Measurements from ENCODE around the gene BUB1B.
"Not testable (repeated sequence)": the region's sequence is repeated elsewhere in the genome, so short reads cannot be mapped to it uniquely, and the experiment has no call there.

Gene BUB1B

DNA sequence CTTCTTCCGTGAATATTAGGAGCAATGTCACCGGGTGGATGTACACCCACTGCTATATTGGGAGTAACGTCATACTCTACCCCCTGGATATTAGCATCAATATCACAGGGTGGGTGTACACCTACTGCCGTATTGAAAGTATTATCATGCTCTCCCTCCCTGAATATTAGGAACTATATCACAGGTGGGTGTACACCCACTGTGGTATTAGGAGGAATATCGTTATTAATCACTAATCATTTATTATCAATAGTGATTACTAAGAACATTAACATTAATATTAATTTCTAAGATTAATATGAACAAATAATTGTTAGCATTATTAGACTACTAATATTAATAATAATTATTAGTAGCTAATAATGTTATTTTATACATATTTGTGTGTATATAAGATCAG, 30.8 kb upstream of the BUB1B start:
- H3K27ac Mint-ChIP-seq, result no peak overlapping the region
- no peaks in the 10 kb centered on the region for H3K9me3 Mint-ChIP-seq
- H3K4me3 Mint-ChIP-seq, result no peak overlapping the region
- H3K36me3 Mint-ChIP-seq, result peaks cover 5% of the 10 kb centered on the region
- no peak for ATAC-seq
- no peaks in the 10 kb centered on the region for H3K4me1 Mint-ChIP-seq
- no peak for DNase-seq (ENCODE audit: low spot score in 2 of 2)

GRCh38 chr15:40130799-40131502, 29.9 kb upstream of the BUB1B start:
- peaks cover 5% of the 10 kb centered on the region for H3K36me3 Mint-ChIP-seq
- H3K4me1 Mint-ChIP-seq, result no peaks in the 10 kb centered on the region
- no peaks in the 10 kb centered on the region for H3K9me3 Mint-ChIP-seq
- H3K27ac Mint-ChIP-seq, result peak overlapping the region; percentile 75
- DNase-seq (ENCODE audit: low spot score in 2 of 2), result no peak
- no peak for ATAC-seq
- H3K4me3 Mint-ChIP-seq, result no peak overlapping the region

GRCh38 chr15:40133544-40133943, 27.3 kb upstream of the BUB1B start:
- Mint-ChIP-seq H3K36me3 (peaks cover 5% of the 10 kb centered on the region), H3K4me1 (no peaks in the 10 kb centered on the region), H3K4me3 (no peak overlapping the region), H3K27ac (no peak overlapping the region), H3K9me3 (no peaks in the 10 kb centered on the region)
- DNase-seq (ENCODE audit: low spot score in 2 of 2) (no peak), ATAC-seq (no peak)

GRCh38 chr15:40134885-40135284, 26.0 kb upstream of the BUB1B start:
- DNase-seq (ENCODE audit: low spot score in 2 of 2) (no peak), ATAC-seq (no peak)
- H3K36me3 Mint-ChIP-seq, result peaks cover 5% of the 10 kb centered on the region
- no peaks in the 10 kb centered on the region for H3K4me1 Mint-ChIP-seq
- H3K27ac Mint-ChIP-seq, result no peak overlapping the region
- no peaks in the 10 kb centered on the region for H3K9me3 Mint-ChIP-seq
- H3K4me3 Mint-ChIP-seq, result no peak overlapping the region

GRCh38 chr15:40135846-40136450, 24.9 kb upstream of the BUB1B start:
- not testable (repeated sequence) for H3K4me3 Mint-ChIP-seq; DNase-seq (ENCODE audit: low spot score in 2 of 2); H3K36me3 Mint-ChIP-seq; H3K4me1 Mint-ChIP-seq; H3K27ac Mint-ChIP-seq; ATAC-seq; H3K9me3 Mint-ChIP-seq

GRCh38 chr15:40136470-40137302, 24.2 kb upstream of the BUB1B start:
- Mint-ChIP-seq H3K36me3 (no peaks in the 10 kb centered on the region), H3K27ac (no peak overlapping the region), H3K4me3 (no peak overlapping the region), H3K9me3 (no peaks in the 10 kb centered on the region), H3K4me1 (no peaks in the 10 kb centered on the region)
- ATAC-seq, result no peak
- no peak for DNase-seq (ENCODE audit: low spot score in 2 of 2)

GRCh38 chr15:40137303-40138200, 23.3 kb upstream of the BUB1B start:
- DNase-seq (ENCODE audit: low spot score in 2 of 2) (no peak), ATAC-seq (no peak)
- Mint-ChIP-seq H3K4me3 (no peak overlapping the region), H3K9me3 (no peaks in the 10 kb centered on the region), H3K4me1 (no peaks in the 10 kb centered on the region), H3K27ac (no peak overlapping the region), H3K36me3 (no peaks in the 10 kb centered on the region)

DNA sequence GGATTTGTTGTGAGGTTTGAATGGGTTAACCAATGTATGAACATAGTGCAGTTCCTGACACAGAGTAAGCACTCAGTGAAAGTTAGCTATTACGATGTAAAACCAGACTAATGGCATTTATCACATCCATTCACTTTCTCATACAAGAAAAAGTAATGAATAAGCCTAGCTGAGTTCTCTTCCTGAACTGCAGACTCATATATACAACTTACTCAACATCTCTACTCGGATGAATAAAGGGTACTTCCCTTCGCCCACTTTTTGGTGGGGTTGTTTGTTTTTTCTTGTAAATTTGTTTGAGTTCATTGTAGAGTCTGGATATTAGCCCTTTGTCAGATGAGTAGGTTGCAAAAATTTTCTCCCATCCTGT, 22.7 kb upstream of the BUB1B start:
- not testable (repeated sequence) for H3K9me3 Mint-ChIP-seq; H3K36me3 Mint-ChIP-seq; DNase-seq (ENCODE audit: low spot score in 2 of 2); H3K4me1 Mint-ChIP-seq; H3K4me3 Mint-ChIP-seq; H3K27ac Mint-ChIP-seq
- ATAC-seq, result peak; percentile 96

- ATAC-seq (no peak), DNase-seq (ENCODE audit: low spot score in 2 of 2) (no peak)
- no peaks in the 10 kb centered on the region for H3K4me1 Mint-ChIP-seq
- H3K9me3 Mint-ChIP-seq, result no peaks in the 10 kb centered on the region
- H3K4me3 Mint-ChIP-seq, result no peak overlapping the region
- H3K36me3 Mint-ChIP-seq, result no peaks in the 10 kb centered on the region
- no peak overlapping the region for H3K27ac Mint-ChIP-seq
Measured at GRCh38 chr15:40142428-40142827, 18.4 kb upstream of the BUB1B start.

- no peaks in the 10 kb centered on the region for H3K4me1 Mint-ChIP-seq
- H3K27ac Mint-ChIP-seq, result no peak overlapping the region
- peaks cover 4% of the 10 kb centered on the region for H3K9me3 Mint-ChIP-seq
- no peak for DNase-seq (ENCODE audit: low spot score in 2 of 2)
- no peaks in the 10 kb centered on the region for H3K36me3 Mint-ChIP-seq
- peak; percentile 45 for ATAC-seq
- no peak overlapping the region for H3K4me3 Mint-ChIP-seq
Measured at GRCh38 chr15:40146037-40146436, 14.8 kb upstream of the BUB1B start.

- H3K4me3 Mint-ChIP-seq, result no peak overlapping the region
- H3K4me1 Mint-ChIP-seq, result no peaks in the 10 kb centered on the region
- H3K27ac Mint-ChIP-seq, result no peak overlapping the region
- no peak for DNase-seq (ENCODE audit: low spot score in 2 of 2)
- H3K9me3 Mint-ChIP-seq, result peaks cover 4% of the 10 kb centered on the region
- ATAC-seq, result no peak
- H3K36me3 Mint-ChIP-seq, result no peaks in the 10 kb centered on the region
Measured at GRCh38 chr15:40149339-40149738, 11.5 kb upstream of the BUB1B start.

DNA sequence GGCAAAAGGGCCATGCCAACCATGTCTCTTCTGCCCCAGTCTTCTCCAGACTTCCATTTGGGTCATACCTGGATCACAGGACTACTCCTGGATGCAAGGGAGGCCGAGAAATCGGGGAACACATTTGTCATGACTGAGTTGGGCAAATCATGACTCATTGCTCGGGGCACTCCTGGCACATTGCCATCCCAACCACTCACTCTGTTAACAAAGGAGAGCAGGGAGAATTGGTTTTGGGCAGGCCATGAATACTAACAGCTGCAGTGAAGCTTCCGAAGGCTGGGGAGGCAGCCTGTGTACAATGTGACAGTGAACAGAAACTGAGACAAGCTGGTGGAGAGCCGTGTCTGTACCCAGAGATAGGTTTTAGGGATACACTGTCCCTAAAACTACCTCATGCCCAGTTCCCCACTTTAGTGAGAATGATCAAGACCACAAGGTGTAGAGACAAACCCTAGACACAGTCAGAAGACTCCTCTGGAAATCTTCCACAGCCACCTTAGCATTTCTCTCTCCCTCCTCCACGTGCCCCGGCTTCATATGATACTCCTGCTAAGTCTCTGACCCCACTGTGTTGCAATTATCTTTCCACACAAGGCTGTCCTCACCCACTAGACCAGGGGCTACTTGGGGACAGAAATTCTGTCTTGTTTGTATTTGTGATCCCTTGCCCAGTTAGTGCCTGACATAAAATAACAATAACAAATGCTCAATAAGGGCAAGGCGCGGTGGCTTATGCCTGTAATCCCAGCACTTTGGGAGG, 10.5 kb upstream of the BUB1B start:
- ATAC-seq (no peak), DNase-seq (ENCODE audit: low spot score in 2 of 2) (no peak)
- peak overlapping the region; percentile 27 for H3K27ac Mint-ChIP-seq
- peaks cover 4% of the 10 kb centered on the region for H3K9me3 Mint-ChIP-seq
- no peak overlapping the region for H3K4me3 Mint-ChIP-seq
- no peaks in the 10 kb centered on the region for H3K4me1 Mint-ChIP-seq
- H3K36me3 Mint-ChIP-seq, result no peaks in the 10 kb centered on the region

- no peak overlapping the region for H3K4me3 Mint-ChIP-seq
- peaks cover 4% of the 10 kb centered on the region for H3K9me3 Mint-ChIP-seq
- H3K27ac Mint-ChIP-seq, result no peak overlapping the region
- no peaks in the 10 kb centered on the region for H3K36me3 Mint-ChIP-seq
- peaks cover 6% of the 10 kb centered on the region for H3K4me1 Mint-ChIP-seq
- ATAC-seq (no peak), DNase-seq (ENCODE audit: low spot score in 2 of 2) (no peak)
Measured at GRCh38 chr15:40151499-40151898, 9.4 kb upstream of the BUB1B start.

GRCh38 chr15:40151991-40152390, 8.9 kb upstream of the BUB1B start:
- no peak for ATAC-seq
- H3K9me3 Mint-ChIP-seq, result peaks cover 4% of the 10 kb centered on the region

More at GRCh38 chr15:40151991-40152390, 8.9 kb upstream of the BUB1B start:
- Mint-ChIP-seq H3K36me3 (no peaks in the 10 kb centered on the region), H3K27ac (no peak overlapping the region), H3K4me3 (no peak overlapping the region), H3K4me1 (peaks cover 6% of the 10 kb centered on the region)
- DNase-seq (ENCODE audit: low spot score in 2 of 2), result no peak
